Prostate gland (tissue), 2 donors: ENCODE results near the gene MICAL3. TPM values are rescaled to one million over a fixed set of nuclear protein-coding genes. Genes with fewer than 3 reads are reported as not detected.

ENCODE experiments used
- DNase-seq: peaks from one replicate; pipeline ENCODE4 v3.0.0-alpha.2; 2019; ENCODE audit warnings: low spot score
- H3K27ac ChIP-seq, 2 donors: fragments of 200-600 bp; sonication (generic); 2 replicates each; pipeline ENCODE4 v1.5.1; 2017 to 2019
- H3K27me3 ChIP-seq: fragments of 200-600 bp; sonication (generic); replicated peaks from 2 replicates; pipeline ENCODE4 v1.5.1; 2019; ENCODE audit not compliant: insufficient read depth
- H3K36me3 ChIP-seq, 2 donors: fragments of 200-600 bp; sonication (generic); 1 replicate in 1 of 2; 2 replicates in 1 of 2; pipeline versions ENCODE4 v1.5.1 to v1.8.1; 2017 to 2019
- H3K4me1 ChIP-seq: fragments of 200-600 bp; sonication (generic); replicated peaks from 2 replicates; pipeline ENCODE4 v1.5.1; 2019
- H3K4me3 ChIP-seq, 2 donors: fragments of 200-600 bp; sonication (generic); 2 replicates each; pipeline ENCODE4 v1.5.1; 2017 to 2019
- H3K9me3 ChIP-seq: fragments of 200-600 bp; sonication (generic); 2 replicates; pipeline ENCODE4 v1.5.1; 2017
- POLR2A ChIP-seq: fragments of 450-650 bp; IDR thresholded peaks from one replicate; pipeline ENCODE4 v1.6.1; 2016; ENCODE audit warnings: antibody characterized with exemption, mild to moderate bottlenecking
- POLR2AphosphoS5 ChIP-seq: sonication (generic); formaldehyde crosslinking; IDR thresholded peaks from one replicate; pipeline ENCODE4 v1.6.1; 2017; ENCODE audit warnings: antibody characterized with exemption
- WGBS: methylation state at CpG from one replicate; pipeline ENCODE4 v1.1.5; 2018; 5-methylcytosine and 5-hydroxymethylcytosine counted together
- intact Hi-C: fragments of 100-400 bp; cut with DNase I; formaldehyde crosslinking; loops from one replicate; pipeline ENCODE4 v1.14.2; 2022
- total RNA-seq, 2 donors: library from RNA; depleted of rRNA; stranded (reverse); fragments of >200 nt; gene quantifications; one replicate each; pipeline ENCODE4 v1.1.0, GENCODE V29; 2016
- TF ChIP-seq, protein P1 (sequence below), 4 experiments: fragments of 200-600 bp in 2 of 4; fragments of 450-650 bp in 2 of 4; sonication (generic) in 2 of 4; IDR thresholded peaks; 1 replicate in 3 of 4; 2 replicates in 1 of 4; pipeline ENCODE4 v1.5.1; 2016 to 2019; ENCODE audit warnings: antibody characterized with exemption in 4 of 4, mild to moderate bottlenecking in 2 of 4, moderate library complexity in 2 of 4

The MICAL3 gene
- total RNA-seq, 2 donors from 2014 or later = 58.6 to 78.7 TPM

DNA sequence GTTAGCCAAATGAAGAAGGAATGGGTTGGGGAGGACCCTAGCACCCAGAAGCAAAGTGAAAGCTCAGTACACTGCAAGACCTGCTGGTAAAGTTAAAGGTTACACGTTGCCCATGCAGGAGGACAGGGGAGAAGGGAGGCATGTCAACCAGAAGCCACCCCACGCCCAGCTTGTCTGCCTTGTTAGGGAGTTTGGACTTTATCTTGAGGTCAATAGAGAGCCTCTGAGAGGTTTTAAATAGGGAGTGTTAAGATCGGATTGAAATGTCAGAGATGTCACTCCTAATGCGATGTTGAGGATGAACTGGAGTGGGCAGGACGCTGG, 34.7 kb upstream of the MICAL3 start:
- Histone ChIP-seq H3K27me3 (no peaks in the 10 kb centered on the region), H3K4me3 (no peak overlapping the region), H3K4me1 (peaks cover 18% of the 10 kb centered on the region), H3K9me3 (no peaks in the 10 kb centered on the region), H3K36me3 (no peaks in the 10 kb centered on the region), H3K27ac (peak overlapping the region in 1 of 2 donors; percentile 97)
- intact Hi-C loops = no loop called here
- no peak for DNase-seq
- 87% methylated on average over 5 of the region's 5 CpGs for WGBS
- TF ChIP-seq, protein P1, sequence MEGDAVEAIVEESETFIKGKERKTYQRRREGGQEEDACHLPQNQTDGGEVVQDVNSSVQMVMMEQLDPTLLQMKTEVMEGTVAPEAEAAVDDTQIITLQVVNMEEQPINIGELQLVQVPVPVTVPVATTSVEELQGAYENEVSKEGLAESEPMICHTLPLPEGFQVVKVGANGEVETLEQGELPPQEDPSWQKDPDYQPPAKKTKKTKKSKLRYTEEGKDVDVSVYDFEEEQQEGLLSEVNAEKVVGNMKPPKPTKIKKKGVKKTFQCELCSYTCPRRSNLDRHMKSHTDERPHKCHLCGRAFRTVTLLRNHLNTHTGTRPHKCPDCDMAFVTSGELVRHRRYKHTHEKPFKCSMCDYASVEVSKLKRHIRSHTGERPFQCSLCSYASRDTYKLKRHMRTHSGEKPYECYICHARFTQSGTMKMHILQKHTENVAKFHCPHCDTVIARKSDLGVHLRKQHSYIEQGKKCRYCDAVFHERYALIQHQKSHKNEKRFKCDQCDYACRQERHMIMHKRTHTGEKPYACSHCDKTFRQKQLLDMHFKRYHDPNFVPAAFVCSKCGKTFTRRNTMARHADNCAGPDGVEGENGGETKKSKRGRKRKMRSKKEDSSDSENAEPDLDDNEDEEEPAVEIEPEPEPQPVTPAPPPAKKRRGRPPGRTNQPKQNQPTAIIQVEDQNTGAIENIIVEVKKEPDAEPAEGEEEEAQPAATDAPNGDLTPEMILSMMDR (IDR thresholded peaks at IDR 0.05) = no peak
- TF ChIP-seq POLR2A (no peak), POLR2AphosphoS5 (no peak)

DNA sequence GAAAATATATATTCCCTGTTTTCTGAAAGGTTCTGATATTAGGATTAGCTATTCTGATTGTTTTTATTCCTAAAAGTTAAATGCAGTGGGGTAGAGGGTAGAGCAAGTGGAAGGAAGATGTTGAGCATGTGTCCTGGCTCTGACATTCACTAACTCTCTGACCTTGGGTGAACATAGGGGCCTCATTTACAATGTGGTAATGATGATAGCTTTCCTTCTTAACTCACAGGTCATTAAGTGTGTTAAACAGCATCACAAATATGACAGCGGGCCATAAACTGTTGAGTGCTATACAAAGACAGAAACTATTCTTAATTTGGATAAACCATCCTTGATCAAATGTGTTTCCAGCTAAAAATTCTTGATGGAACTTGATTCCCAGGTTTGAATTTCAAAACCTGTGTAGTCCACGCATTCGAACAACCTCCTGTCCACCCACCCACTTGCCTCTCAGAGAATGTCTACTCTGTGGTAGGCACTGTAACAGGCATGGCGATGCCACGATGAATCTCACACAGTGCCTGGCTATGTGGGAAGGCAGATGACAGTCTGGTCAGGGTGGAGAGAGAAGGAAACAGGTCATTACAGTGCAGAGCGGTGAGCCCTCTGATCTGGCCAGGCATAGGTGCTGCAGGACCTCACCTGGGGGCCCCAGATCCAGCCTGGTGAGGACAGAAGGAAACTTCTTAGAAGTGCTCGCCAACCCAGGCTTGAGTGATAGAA, 34.2 kb upstream of the MICAL3 start:
- TF ChIP-seq, protein P1 (IDR thresholded peaks at IDR 0.05) = no peak
- TF ChIP-seq POLR2AphosphoS5 (no peak), POLR2A (no peak)
- no peaks in the 10 kb centered on the region for H3K9me3 ChIP-seq
- H3K4me3 ChIP-seq = no peak overlapping the region
- peaks cover 18% of the 10 kb centered on the region for H3K4me1 ChIP-seq
- H3K36me3 ChIP-seq = no peaks in the 10 kb centered on the region
- peak overlapping the region; percentile 82 to 97 for H3K27ac ChIP-seq
- 88% methylated on average over 7 of the region's 7 CpGs for WGBS
- no peaks in the 10 kb centered on the region for H3K27me3 ChIP-seq
- intact Hi-C loops = no loop called here
- DNase-seq = no peak

DNA sequence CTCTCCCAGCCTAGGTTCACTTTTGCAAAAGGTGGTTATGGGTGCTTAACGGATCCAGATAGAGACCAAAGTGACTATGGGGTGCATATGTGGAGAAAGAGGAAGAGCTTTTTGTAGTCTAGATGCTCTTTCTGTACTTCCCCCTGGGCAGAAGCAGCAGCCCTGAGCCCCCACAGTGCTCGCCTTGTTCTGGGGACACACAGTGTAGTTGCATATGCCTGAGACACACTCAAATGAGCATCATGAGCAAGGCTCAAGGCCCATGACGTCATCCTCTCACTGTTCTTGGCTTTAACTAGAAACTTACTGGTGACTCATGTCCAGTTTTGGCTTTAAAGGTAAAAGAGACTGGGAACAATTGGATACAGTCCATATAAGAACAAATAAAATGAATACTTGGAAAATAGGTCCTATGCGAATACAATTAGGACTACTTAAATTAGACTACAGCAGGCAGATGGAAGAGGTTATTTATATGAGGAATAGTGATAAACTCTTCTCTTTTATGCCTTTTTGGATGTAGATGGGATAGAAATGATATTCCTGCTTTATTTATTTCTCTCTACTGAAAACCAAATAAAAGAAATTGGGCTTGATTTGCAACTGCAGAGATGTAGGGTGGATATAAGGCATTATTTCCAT, 33.3 kb upstream of the MICAL3 start:
- DNase-seq = peak; percentile 87
- 45% methylated on average over 4 of the region's 4 CpGs for WGBS
- no peaks in the 10 kb centered on the region for H3K27me3 ChIP-seq
- intact Hi-C loops = no loop called here
- H3K27ac ChIP-seq = peak overlapping the region; percentile 82 to 97
- peaks cover 18% of the 10 kb centered on the region for H3K4me1 ChIP-seq
- no peaks in the 10 kb centered on the region for H3K9me3 ChIP-seq
- no peaks in the 10 kb centered on the region for H3K36me3 ChIP-seq
- TF ChIP-seq, protein P1 (IDR thresholded peaks at IDR 0.05) = no peak
- TF ChIP-seq POLR2AphosphoS5 = peak; percentile 95
- peak; percentile 27 for TF ChIP-seq POLR2A
- no peak overlapping the region for H3K4me3 ChIP-seq

DNA sequence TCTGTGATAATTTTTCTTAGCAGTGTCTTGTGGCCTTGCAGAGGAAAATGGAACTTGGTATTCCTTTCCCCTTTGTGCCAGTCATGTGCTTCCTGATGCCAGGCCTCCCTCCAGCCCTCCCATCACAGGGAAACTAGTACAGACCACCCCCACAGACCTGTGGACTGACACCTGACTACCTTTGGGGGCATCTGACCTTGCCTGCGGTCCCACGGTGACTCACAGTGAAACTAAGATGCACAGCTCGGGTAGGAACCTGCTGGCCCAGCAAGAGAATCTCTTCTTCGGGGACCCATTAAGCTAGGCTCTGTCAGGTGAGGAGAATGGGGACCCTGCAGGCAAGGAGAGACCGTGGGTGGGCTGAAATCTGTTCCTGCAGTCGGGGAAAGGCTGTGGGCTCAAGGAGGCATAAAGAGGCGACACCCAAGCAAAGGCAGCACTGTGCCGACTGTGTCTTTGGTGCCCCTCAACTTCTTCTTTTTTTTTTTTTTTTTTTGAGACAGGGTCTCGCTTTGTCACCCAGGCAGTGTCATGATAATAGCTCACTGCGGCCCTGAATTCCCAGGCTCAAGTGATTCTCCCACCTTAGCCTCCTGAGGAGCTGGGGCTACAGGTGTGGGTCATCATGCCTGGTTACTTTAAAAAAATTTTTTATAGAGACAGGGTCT, 32.6 kb upstream of the MICAL3 start:
- Histone ChIP-seq H3K36me3 (no peaks in the 10 kb centered on the region), H3K9me3 (no peaks in the 10 kb centered on the region), H3K27ac (peak overlapping the region; percentile 82 to 97), H3K4me1 (peaks cover 18% of the 10 kb centered on the region), H3K4me3 (no peak overlapping the region), H3K27me3 (no peaks in the 10 kb centered on the region)
- 80% methylated on average over 10 of the region's 10 CpGs for WGBS
- intact Hi-C loops = no loop called here
- DNase-seq = no peak
- TF ChIP-seq POLR2A (no peak), POLR2AphosphoS5 (no peak)
- TF ChIP-seq, protein P1 (IDR thresholded peaks at IDR 0.05) = no peak
